Nephron (organoid): Measurements from ENCODE around the gene NFATC1.
A peak's percentile ranks its signal among the peaks of the same experiment; 100 is the strongest.

Experiments
- H3K27ac Mint-ChIP-seq, 3 experiments: 2 replicates each; pipeline ENCODE4 v1.8.0; 2020; ENCODE audit warnings: mixed read lengths in 3 of 3, mild to moderate bottlenecking in 2 of 3, moderate library complexity in 1 of 3
- H3K27me3 Mint-ChIP-seq: 2 replicates; pipeline ENCODE4 v1.8.0; 2021; ENCODE audit warnings: low read depth, mild to moderate bottlenecking, moderate library complexity, mixed read lengths
- H3K36me3 Mint-ChIP-seq: 2 replicates; pipeline ENCODE4 v1.8.0; 2020; ENCODE audit warnings: low read depth, mixed read lengths
- H3K4me1 Mint-ChIP-seq: 2 replicates; pipeline ENCODE4 v1.8.0; 2020; ENCODE audit warnings: mixed read lengths
- H3K4me3 Mint-ChIP-seq, 3 experiments: 2 replicates each; pipeline ENCODE4 v1.8.0; 2020; ENCODE audit warnings: mild to moderate bottlenecking in 3 of 3, mixed read lengths in 3 of 3, moderate library complexity in 2 of 3
- H3K9me3 Mint-ChIP-seq: 2 replicates; pipeline ENCODE4 v1.8.0; 2020; ENCODE audit warnings: mixed read lengths
- TF ChIP-seq, protein P1 (sequence below), 3 experiments: fragments of 200-600 bp; sonication (generic); IDR thresholded peaks; one replicate each; pipeline ENCODE4 v1.5.0; 2021; ENCODE audit warnings: antibody characterized with exemption in 3 of 3; ENCODE audit not compliant: unreplicated experiment in 3 of 3

NFATC1 gene

DNA sequence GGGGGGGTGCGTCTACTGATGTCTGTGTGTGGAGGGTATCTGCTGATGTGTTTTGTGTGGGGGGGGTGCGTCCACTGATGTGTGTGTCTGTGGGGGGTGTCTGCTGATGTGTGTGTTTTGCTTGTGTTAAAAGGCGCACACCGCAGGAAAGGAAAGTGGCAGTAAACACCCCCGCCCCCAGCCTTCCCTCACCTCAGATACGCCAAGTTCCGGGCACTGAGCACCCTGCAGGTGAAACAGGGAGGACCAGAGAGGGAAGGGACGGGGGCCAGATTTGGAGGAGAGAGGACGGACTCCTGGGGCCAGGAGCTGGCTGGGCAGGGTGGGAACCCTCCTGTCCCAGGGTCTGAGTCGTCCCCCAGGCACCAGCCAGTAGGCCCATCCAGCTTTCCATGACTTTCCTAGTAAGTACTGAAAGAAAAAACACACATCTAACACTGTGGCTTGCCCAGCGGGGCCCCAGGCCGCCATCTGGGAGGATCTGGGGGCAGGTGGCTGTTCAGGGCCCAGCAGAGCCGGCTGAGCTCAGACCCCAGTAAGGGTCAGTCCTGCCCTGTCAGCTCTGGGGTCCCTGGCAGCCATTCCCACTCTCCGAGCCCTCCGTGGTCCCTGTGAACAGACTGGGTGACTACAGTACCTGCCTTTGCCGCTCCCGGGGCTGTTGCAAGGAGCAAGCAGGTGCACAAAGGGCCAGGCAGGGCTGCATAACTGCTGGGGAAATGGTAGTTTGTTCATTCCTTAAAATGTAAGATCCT is 126.9 kb downstream of the NFATC1 start:
- H3K4me1 Mint-ChIP-seq, result peaks cover 31% of the 10 kb centered on the region
- peak overlapping the region in 1 of 3 experiments; percentile 14 for H3K4me3 Mint-ChIP-seq
- H3K9me3 Mint-ChIP-seq, result no peaks in the 10 kb centered on the region
- peaks cover 8% of the 10 kb centered on the region for H3K27me3 Mint-ChIP-seq
- TF ChIP-seq, protein P1, sequence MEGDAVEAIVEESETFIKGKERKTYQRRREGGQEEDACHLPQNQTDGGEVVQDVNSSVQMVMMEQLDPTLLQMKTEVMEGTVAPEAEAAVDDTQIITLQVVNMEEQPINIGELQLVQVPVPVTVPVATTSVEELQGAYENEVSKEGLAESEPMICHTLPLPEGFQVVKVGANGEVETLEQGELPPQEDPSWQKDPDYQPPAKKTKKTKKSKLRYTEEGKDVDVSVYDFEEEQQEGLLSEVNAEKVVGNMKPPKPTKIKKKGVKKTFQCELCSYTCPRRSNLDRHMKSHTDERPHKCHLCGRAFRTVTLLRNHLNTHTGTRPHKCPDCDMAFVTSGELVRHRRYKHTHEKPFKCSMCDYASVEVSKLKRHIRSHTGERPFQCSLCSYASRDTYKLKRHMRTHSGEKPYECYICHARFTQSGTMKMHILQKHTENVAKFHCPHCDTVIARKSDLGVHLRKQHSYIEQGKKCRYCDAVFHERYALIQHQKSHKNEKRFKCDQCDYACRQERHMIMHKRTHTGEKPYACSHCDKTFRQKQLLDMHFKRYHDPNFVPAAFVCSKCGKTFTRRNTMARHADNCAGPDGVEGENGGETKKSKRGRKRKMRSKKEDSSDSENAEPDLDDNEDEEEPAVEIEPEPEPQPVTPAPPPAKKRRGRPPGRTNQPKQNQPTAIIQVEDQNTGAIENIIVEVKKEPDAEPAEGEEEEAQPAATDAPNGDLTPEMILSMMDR (IDR thresholded peaks at IDR 0.05; ENCODE audit: unreplicated experiment in 3 of 3), result no peak
- no peaks in the 10 kb centered on the region for H3K36me3 Mint-ChIP-seq
- H3K27ac Mint-ChIP-seq, result peak overlapping the region in 2 of 3 experiments; percentile 59 to 63

DNA sequence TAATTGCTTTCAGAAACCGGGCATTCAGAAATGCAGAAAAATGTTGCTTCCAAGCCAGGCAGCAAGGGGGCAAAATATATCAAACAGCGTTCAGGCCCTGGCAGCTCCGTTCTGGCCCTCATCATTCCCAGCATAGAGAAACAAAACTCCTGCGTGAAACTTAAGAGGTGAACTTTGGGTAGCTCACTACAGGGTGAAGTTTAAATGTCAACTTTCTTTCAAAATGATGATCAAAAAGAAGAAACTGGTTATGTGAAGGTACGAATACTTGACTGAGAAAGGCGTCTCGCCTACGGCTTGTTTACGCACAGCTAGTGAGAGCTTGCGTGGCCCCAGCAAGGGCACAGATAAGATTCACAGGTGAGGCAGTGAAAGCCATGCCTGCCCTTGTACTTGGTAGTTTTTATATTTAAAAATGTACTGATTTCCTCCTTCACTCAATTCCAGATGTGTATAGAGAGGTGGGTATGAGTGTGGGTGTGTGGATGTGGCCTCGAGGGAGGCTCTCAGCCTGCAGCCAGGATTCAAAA is 127.5 kb downstream of the NFATC1 start:
- peaks cover 9% of the 10 kb centered on the region for H3K27me3 Mint-ChIP-seq
- TF ChIP-seq, protein P1 (IDR thresholded peaks at IDR 0.05; ENCODE audit: unreplicated experiment in 3 of 3), result no peak
- no peaks in the 10 kb centered on the region for H3K36me3 Mint-ChIP-seq
- peaks cover 34% of the 10 kb centered on the region for H3K4me1 Mint-ChIP-seq
- H3K9me3 Mint-ChIP-seq, result no peaks in the 10 kb centered on the region
- H3K4me3 Mint-ChIP-seq, result peak overlapping the region in 1 of 3 experiments; percentile 14
- H3K27ac Mint-ChIP-seq, result peak overlapping the region; percentile 29 to 63 (median 59)

DNA sequence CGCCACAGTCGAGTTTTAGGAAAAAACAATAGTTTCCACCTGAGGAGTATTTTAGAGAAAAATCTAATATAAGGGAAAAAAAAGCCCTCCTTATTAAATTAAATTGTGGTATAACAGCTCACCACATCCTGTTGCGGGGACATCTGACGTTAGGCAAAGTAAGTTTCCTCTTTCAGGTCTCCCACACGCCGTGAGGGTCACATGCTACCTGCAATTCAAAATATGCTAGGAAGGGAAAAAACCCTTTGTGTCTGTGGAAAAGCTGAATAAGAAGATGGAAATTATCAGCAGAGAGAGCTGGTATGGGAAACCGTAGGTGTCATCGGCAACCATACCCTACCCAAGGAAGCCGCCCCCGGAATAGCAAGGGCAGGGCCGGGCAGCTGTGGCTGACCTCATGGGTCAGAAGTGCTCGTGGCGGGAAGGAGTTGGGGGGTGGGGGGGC is 128.0 kb downstream of the NFATC1 start:
- Mint-ChIP-seq H3K27ac (peak overlapping the region; percentile 29 to 63 (median 59)), H3K27me3 (peaks cover 12% of the 10 kb centered on the region), H3K36me3 (peaks cover 2% of the 10 kb centered on the region), H3K4me3 (no peak overlapping the region), H3K4me1 (peaks cover 37% of the 10 kb centered on the region), H3K9me3 (no peaks in the 10 kb centered on the region)
- TF ChIP-seq, protein P1 (IDR thresholded peaks at IDR 0.05; ENCODE audit: unreplicated experiment in 3 of 3), result no peak

DNA sequence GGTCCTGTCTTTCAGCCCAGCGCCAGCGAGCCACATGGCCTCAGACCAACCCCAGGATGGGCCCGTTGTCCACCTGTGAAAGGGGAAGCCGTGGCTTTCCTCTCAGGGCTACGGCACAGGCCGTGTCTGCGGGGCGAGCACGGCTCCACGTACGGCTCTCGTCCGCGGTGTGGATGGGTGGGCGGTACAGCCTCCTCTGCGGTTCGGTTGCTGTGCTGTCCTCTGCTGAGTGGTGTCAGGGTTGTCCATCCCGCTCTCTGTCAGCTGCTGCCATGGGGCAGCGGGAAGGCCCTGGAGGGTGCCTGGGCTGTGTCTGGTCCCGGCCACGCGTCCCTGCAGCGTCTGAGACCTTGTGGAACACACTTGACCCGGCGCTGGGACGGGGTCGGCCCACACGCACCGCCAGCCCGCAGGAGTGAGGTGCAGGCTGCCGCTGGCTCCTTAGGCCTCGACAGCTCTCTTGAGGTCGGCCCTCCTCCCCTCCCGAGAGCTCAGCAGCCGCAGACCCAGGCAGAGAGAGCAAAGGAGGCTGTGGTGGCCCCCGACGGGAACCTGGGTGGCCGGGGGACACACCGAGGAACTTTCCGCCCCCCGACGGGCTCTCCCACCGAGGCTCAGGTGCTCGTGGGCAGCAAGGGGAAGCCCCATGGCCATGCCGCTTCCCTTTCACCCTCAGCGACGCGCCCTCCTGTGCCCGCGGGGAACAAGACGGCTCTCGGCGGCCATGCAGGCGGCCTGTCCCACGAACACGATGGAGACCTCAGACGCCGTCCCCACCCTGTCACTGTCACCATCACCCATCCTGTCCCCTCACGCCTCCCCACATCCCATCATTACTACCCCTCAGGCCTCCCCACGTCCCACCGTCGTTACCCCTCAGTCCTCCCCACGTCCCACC is 128.7 kb downstream of the NFATC1 start:
- Mint-ChIP-seq H3K4me3 (no peak overlapping the region), H3K9me3 (no peaks in the 10 kb centered on the region), H3K27ac (no peak overlapping the region), H3K36me3 (peaks cover 5% of the 10 kb centered on the region), H3K27me3 (peaks cover 17% of the 10 kb centered on the region), H3K4me1 (peaks cover 42% of the 10 kb centered on the region)
- TF ChIP-seq, protein P1 (IDR thresholded peaks at IDR 0.05; ENCODE audit: unreplicated experiment in 3 of 3), result no peak

DNA sequence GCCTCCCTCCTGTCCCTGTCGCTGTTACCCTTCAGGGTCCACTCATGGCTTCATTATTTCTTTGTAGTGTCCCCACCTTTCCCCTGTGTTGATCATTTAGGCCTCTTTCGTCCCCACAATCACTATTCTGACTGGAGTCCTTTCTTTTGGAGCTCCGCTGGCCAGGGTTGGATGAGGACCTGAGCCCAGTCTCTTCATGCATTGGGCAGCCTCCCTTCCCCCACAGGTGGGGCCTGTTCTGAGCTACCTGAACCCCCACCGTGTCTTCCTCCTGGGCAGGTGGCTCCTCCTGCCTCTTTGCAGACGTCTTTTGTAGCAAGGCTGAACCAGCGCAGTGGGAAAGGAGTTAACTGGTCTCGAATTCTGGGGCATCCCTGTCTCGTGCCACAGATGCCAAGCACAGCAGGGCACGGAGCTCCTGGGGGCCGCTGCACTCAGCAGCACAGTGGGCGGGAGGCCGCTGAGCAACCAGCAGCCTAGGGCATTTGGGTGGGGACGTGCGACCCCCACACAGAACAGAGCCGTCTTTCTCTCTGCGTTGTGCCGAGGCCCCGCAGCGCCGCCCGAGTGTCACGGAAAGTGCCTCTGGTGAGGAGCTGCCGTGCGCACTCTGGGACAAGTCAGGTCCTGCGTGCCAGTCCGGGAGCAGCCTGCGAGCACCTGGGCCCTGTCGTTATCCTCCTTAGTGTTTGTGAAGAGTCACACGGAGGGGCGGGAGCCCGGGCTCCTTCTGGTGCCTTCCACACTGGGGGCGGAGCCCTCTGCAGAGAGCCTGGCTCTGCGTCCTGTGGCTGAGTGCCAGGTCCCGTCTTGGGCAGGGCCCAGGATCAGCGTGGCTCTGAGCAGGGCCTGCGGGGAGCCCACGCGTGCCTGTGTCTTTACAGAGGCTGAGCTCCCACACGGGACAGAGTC is 130.1 kb downstream of the NFATC1 start:
- H3K4me3 Mint-ChIP-seq, result no peak overlapping the region
- no peak overlapping the region for H3K27ac Mint-ChIP-seq
- H3K4me1 Mint-ChIP-seq, result peaks cover 35% of the 10 kb centered on the region
- peaks cover 17% of the 10 kb centered on the region for H3K27me3 Mint-ChIP-seq
- TF ChIP-seq, protein P1 (IDR thresholded peaks at IDR 0.05; ENCODE audit: unreplicated experiment in 3 of 3), result no peak
- H3K9me3 Mint-ChIP-seq, result no peaks in the 10 kb centered on the region
- peaks cover 5% of the 10 kb centered on the region for H3K36me3 Mint-ChIP-seq
